Keratinocyte (primary cell): ENCODE measurements around the gene CD300LD. TPM values are rescaled to one million over a fixed set of nuclear protein-coding genes. Genes with fewer than 3 reads are reported as not detected.

Experiments used
- DNase-seq: peaks from one replicate; pipeline ENCODE4 v3.0.0-alpha.2; 2011; ENCODE audit warnings: low read depth, missing footprints, low spot score
- FAIRE-seq: peaks from 2 replicates; lab custom pipeline; 2011; peaks lifted over from hg19 to GRCh38; lab: Jason Lieb, UNC
- H2AFZ ChIP-seq: 2 replicates; pipeline ENCODE4 v1.6.0; 2012; ENCODE audit warnings: low read length, control low read depth, inconsistent platforms; ENCODE audit not compliant: control insufficient read depth
- H3K27ac ChIP-seq: 2 replicates; pipeline ENCODE4 v1.5.1; 2011; ENCODE audit warnings: low read length; ENCODE audit not compliant: control insufficient read depth, insufficient read depth
- H3K27me3 ChIP-seq: 3 replicates; pipeline ENCODE4 v1.6.0; 2011; ENCODE audit warnings: low read length; ENCODE audit not compliant: control insufficient read depth, insufficient read depth; ENCODE audit errors: extremely low read depth
- H3K36me3 ChIP-seq, 2 experiments: 2 replicates in 1 of 2; 3 replicates in 1 of 2; pipeline ENCODE4 v1.5.1; 2011; ENCODE audit warnings: low read length in 2 of 2, mild to moderate bottlenecking in 1 of 2; ENCODE audit not compliant: control insufficient read depth in 2 of 2, insufficient read depth in 2 of 2; ENCODE audit errors: extremely low read depth in 1 of 2
- H3K4me1 ChIP-seq: 3 replicates; pipeline ENCODE4 v1.5.1; 2011; ENCODE audit warnings: low read length; ENCODE audit not compliant: control insufficient read depth, insufficient read depth; ENCODE audit errors: extremely low read depth
- H3K4me2 ChIP-seq: 3 replicates; pipeline ENCODE4 v1.6.0; 2011; ENCODE audit warnings: low read depth, low read length; ENCODE audit not compliant: control insufficient read depth, insufficient read depth; ENCODE audit errors: extremely low read depth
- H3K4me3 ChIP-seq, 3 experiments: fragments of 200-600 bp in 1 of 3; sonication (generic) in 1 of 3; 2 replicates in 2 of 3; 3 replicates in 1 of 3; pipeline ENCODE4 v1.5.1; 2011 to 2016; ENCODE audit warnings: low read length in 3 of 3, mild to moderate bottlenecking in 3 of 3, control low read depth in 2 of 3, inconsistent platforms in 1 of 3, low read depth in 1 of 3, mixed read lengths in 1 of 3, mixed run types in 1 of 3, moderate library complexity in 1 of 3; ENCODE audit not compliant: control insufficient read depth in 2 of 3, insufficient read depth in 2 of 3; ENCODE audit errors: extremely low read depth in 1 of 3
- H3K79me2 ChIP-seq: 2 replicates; pipeline ENCODE4 v1.6.0; 2012; ENCODE audit warnings: low read length; ENCODE audit not compliant: control insufficient read depth, insufficient read depth
- H3K9ac ChIP-seq: 3 replicates; pipeline ENCODE4 v1.6.0; 2011; ENCODE audit warnings: low read length; ENCODE audit not compliant: control insufficient read depth, insufficient read depth; ENCODE audit errors: extremely low read depth
- H3K9me1 ChIP-seq: 3 replicates; pipeline ENCODE4 v1.6.0; 2011; ENCODE audit warnings: low read length; ENCODE audit not compliant: control insufficient read depth, insufficient read depth; ENCODE audit errors: extremely low read depth
- H3K9me3 ChIP-seq: 2 replicates; pipeline ENCODE4 v1.5.1; 2012; ENCODE audit warnings: low read depth, low read length; ENCODE audit not compliant: control insufficient read depth
- H4K20me1 ChIP-seq: 3 replicates; pipeline ENCODE4 v1.6.0; 2011; ENCODE audit warnings: low read length; ENCODE audit not compliant: control insufficient read depth, insufficient read depth; ENCODE audit errors: extremely low read depth
- EZH2 ChIP-seq: IDR thresholded peaks from one replicate; pipeline ENCODE4 v1.6.1; 2012; ENCODE audit warnings: inconsistent platforms, mild to moderate bottlenecking, low read length, moderate library complexity
- dilution Hi-C: fragments of 300-500 bp; cut with MboI; formaldehyde crosslinking; loops from one replicate; pipeline ENCODE4 v1.7.0; 2020; ENCODE audit warnings: low sequenced_read_pairs; ENCODE audit not compliant: extremely low pct_ligation_motif_present
- polyA plus RNA-seq, 5 experiments: library from polyadenylated mRNA; depleted of rRNA in 3 of 5; stranded (reverse) in 3 of 5; stranded (forward) in 1 of 5; unstranded in 1 of 5; fragments of >200 nt; gene quantifications; 1 replicate in 1 of 5; 2 replicates in 3 of 5; 3 replicates in 1 of 5; pipeline versions ENCODE4 v1.2.1 to v1.2.3, GENCODE V29; 2011 to 2012; ENCODE audit warnings: missing spikeins in 2 of 5, low read depth in 1 of 5, low replicate concordance in 1 of 5
- TF ChIP-seq, protein P1 (sequence below), 3 experiments: IDR thresholded peaks in 1 of 3; conservative IDR thresholded peaks in 1 of 3; optimal IDR thresholded peaks in 1 of 3; 2 replicates in 2 of 3; 3 replicates in 1 of 3; pipeline versions ENCODE3 to v1.5.1; 2011; ENCODE audit warnings: low read length in 3 of 3, mild to moderate bottlenecking in 3 of 3, moderate library complexity in 2 of 3, control low read depth in 1 of 3, inconsistent platforms in 1 of 3; ENCODE audit not compliant: insufficient read depth in 2 of 3; ENCODE audit errors: extremely low read depth in 1 of 3

Gene CD300LD
- polyA plus RNA-seq, 1 donor (not counting 4 experiments of a cell fraction or from before 2014, with no cell fraction given), result not detected

DNA sequence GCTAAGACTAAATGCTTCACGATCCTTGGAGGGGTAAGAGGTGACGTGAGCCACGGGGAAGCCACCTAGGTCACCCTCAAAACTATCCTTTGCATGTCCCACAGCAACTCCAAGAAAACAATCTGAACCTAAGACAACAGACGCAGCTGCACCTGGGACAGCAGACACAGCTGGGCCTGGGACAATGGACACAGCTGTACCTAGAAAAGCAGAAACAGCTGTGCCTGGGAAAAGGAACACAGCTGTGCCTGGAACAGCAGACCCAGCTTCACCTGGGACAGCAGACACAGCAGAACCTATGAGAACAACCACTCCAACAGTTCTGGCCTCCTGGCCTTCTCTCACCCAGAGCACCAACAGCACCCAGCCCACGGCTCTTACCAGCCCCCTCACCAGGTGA, 11.7 kb upstream of the CD300LD start:
- Histone ChIP-seq H3K9ac (no peak overlapping the region), H3K9me1 (no peaks in the 10 kb centered on the region), H3K79me2 (no peaks in the 10 kb centered on the region), H3K36me3 (no peaks in the 10 kb centered on the region), H3K4me1 (peaks cover 26% of the 10 kb centered on the region), H3K4me2 (no peak overlapping the region), H2AFZ (no peak overlapping the region), H4K20me1 (no peaks in the 10 kb centered on the region), H3K4me3 (no peak overlapping the region), H3K27ac (no peak overlapping the region), H3K9me3 (no peaks in the 10 kb centered on the region), H3K27me3 (no peaks in the 10 kb centered on the region)
- no peak for FAIRE-seq
- DNase-seq, result no peak
- dilution Hi-C loops, result no loop called here
- TF ChIP-seq EZH2, result no peak
- TF ChIP-seq, protein P1, sequence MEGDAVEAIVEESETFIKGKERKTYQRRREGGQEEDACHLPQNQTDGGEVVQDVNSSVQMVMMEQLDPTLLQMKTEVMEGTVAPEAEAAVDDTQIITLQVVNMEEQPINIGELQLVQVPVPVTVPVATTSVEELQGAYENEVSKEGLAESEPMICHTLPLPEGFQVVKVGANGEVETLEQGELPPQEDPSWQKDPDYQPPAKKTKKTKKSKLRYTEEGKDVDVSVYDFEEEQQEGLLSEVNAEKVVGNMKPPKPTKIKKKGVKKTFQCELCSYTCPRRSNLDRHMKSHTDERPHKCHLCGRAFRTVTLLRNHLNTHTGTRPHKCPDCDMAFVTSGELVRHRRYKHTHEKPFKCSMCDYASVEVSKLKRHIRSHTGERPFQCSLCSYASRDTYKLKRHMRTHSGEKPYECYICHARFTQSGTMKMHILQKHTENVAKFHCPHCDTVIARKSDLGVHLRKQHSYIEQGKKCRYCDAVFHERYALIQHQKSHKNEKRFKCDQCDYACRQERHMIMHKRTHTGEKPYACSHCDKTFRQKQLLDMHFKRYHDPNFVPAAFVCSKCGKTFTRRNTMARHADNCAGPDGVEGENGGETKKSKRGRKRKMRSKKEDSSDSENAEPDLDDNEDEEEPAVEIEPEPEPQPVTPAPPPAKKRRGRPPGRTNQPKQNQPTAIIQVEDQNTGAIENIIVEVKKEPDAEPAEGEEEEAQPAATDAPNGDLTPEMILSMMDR (optimal IDR thresholded peaks at IDR 0.05 in 1 of 3, IDR thresholded peaks at IDR 0.05 in 1 of 3, conservative IDR thresholded peaks at IDR 0.05 in 1 of 3; ENCODE audit: extremely low read depth in 1 of 3, insufficient read depth in 2 of 3, low read length in 3 of 3), result no peak

DNA sequence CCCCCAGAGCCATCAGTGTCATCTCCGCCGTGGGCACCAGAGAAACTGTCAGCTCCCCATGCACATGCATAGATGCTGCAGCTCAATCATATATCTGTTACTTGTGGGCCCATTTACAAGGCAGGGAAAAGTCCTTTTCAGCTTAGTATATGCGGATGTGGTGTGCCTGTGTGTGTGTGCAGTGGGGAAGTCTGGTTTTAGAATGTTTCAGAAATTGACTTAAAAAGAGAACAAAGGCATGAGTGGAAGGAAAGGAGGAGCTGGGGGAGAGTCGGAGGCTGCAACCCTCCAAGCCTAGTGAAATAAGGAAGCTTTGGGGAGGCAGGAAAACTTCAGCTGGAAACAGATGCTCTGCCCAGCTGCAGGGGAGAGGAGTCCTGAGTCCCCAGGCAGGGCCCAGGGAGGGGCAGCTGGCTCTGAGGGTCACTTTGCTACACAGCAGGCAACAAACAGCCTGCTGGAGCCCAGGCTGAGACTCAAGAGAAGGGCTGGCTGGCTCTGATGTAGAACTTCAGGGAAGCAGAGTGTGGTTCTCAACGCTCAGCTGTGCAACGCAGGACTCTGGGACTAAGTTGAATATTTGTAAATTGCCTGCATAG, 11.1 kb upstream of the CD300LD start:
- Histone ChIP-seq H3K4me1 (peaks cover 27% of the 10 kb centered on the region), H3K27me3 (no peaks in the 10 kb centered on the region), H2AFZ (no peak overlapping the region), H3K27ac (no peak overlapping the region), H3K9ac (no peak overlapping the region), H3K4me2 (no peak overlapping the region), H3K36me3 (no peaks in the 10 kb centered on the region), H4K20me1 (no peaks in the 10 kb centered on the region), H3K4me3 (no peak overlapping the region), H3K79me2 (no peaks in the 10 kb centered on the region), H3K9me3 (no peaks in the 10 kb centered on the region), H3K9me1 (no peaks in the 10 kb centered on the region)
- FAIRE-seq, result no peak
- no peak for DNase-seq
- TF ChIP-seq, protein P1 (optimal IDR thresholded peaks at IDR 0.05 in 1 of 3, IDR thresholded peaks at IDR 0.05 in 1 of 3, conservative IDR thresholded peaks at IDR 0.05 in 1 of 3; ENCODE audit: extremely low read depth in 1 of 3, insufficient read depth in 2 of 3, low read length in 3 of 3), result no peak
- no peak for TF ChIP-seq EZH2
- dilution Hi-C loops, result no loop called here
